Tibial nerve (tissue), 4 donors: Measurements from ENCODE around the gene CADPS.

Source experiments
- EP300 ChIP-seq, 2 donors: sonication (generic); formaldehyde crosslinking; IDR thresholded peaks; one replicate each; pipeline ENCODE4 v1.6.1; 2017; ENCODE audit warnings: antibody characterized with exemption in 2 of 2, mild to moderate bottlenecking in 1 of 2
- POLR2A ChIP-seq, 2 donors: fragments of 450-650 bp; IDR thresholded peaks; one replicate each; pipeline ENCODE4 v1.6.1; 2017; ENCODE audit warnings: antibody characterized with exemption in 2 of 2, mild to moderate bottlenecking in 2 of 2, moderate library complexity in 2 of 2
- TF ChIP-seq, protein P1 (sequence below), 5 experiments: fragments of 200-600 bp in 3 of 5; fragments of 450-650 bp in 2 of 5; sonication (generic) in 3 of 5; IDR thresholded peaks; one replicate each; pipeline ENCODE4 v1.5.1; 2016 to 2019; ENCODE audit warnings: antibody characterized with exemption in 5 of 5, mild to moderate bottlenecking in 3 of 5, moderate library complexity in 2 of 5

- TF ChIP-seq, protein P1, sequence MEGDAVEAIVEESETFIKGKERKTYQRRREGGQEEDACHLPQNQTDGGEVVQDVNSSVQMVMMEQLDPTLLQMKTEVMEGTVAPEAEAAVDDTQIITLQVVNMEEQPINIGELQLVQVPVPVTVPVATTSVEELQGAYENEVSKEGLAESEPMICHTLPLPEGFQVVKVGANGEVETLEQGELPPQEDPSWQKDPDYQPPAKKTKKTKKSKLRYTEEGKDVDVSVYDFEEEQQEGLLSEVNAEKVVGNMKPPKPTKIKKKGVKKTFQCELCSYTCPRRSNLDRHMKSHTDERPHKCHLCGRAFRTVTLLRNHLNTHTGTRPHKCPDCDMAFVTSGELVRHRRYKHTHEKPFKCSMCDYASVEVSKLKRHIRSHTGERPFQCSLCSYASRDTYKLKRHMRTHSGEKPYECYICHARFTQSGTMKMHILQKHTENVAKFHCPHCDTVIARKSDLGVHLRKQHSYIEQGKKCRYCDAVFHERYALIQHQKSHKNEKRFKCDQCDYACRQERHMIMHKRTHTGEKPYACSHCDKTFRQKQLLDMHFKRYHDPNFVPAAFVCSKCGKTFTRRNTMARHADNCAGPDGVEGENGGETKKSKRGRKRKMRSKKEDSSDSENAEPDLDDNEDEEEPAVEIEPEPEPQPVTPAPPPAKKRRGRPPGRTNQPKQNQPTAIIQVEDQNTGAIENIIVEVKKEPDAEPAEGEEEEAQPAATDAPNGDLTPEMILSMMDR (IDR thresholded peaks at IDR 0.05), result no peak
- TF ChIP-seq POLR2A (IDR thresholded peaks at IDR 0.05) (no peak), EP300 (IDR thresholded peaks at IDR 0.05) (no peak)
These were observed 188.5 kb downstream of the CADPS start for GRCh38 chr3:62686503-62687294.
